Mesendoderm (in vitro differentiated cells): Measurements from ENCODE around the gene DNASE1L3.

Source experiments
- DNase-seq: peaks from one replicate; pipeline ENCODE4 v3.0.0; 2013
- H2AK5ac ChIP-seq: 2 replicates; pipeline ENCODE4 v1.6.1; 2013; ENCODE audit warnings: low read length, inconsistent platforms
- H2BK120ac ChIP-seq: 2 replicates; pipeline ENCODE4 v1.6.1; 2013; ENCODE audit warnings: low read depth, mild to moderate bottlenecking, low read length, moderate library complexity, mixed read lengths
- H2BK15ac ChIP-seq: replicated peaks from 2 replicates; pipeline ENCODE4 v1.6.1; 2013; ENCODE audit warnings: low read depth, mild to moderate bottlenecking, moderate library complexity
- H2BK5ac ChIP-seq: 2 replicates; pipeline ENCODE4 v1.6.1; 2013; ENCODE audit warnings: low read length, inconsistent platforms
- H3K18ac ChIP-seq: 2 replicates; pipeline ENCODE4 v1.6.1; 2013; ENCODE audit warnings: mild to moderate bottlenecking, low read length, mixed read lengths
- H3K23ac ChIP-seq: one replicate; pipeline ENCODE4 v1.6.1; 2013; ENCODE audit warnings: low read length
- H3K27ac ChIP-seq: 2 replicates; pipeline ENCODE4 v1.5.1; 2013; ENCODE audit warnings: low read depth, mild to moderate bottlenecking, inconsistent platforms, low read length, moderate library complexity
- H3K27me3 ChIP-seq: 2 replicates; pipeline ENCODE4 v1.6.1; 2013; ENCODE audit warnings: low read length, control low read depth, mild to moderate bottlenecking, inconsistent platforms; ENCODE audit not compliant: insufficient read depth, poor library complexity
- H3K36me3 ChIP-seq: 2 replicates; pipeline ENCODE4 v1.6.1; 2013; ENCODE audit warnings: low read length, inconsistent platforms; ENCODE audit not compliant: control insufficient read depth, insufficient read depth
- H3K4ac ChIP-seq: one replicate; pipeline ENCODE4 v1.6.1; 2013; ENCODE audit warnings: low read depth, mild to moderate bottlenecking, low read length, moderate library complexity
- H3K4me1 ChIP-seq: 2 replicates; pipeline ENCODE4 v1.6.1; 2013; ENCODE audit warnings: low read depth, low read length, inconsistent platforms; ENCODE audit not compliant: control insufficient read depth
- H3K4me2 ChIP-seq: 2 replicates; pipeline ENCODE4 v1.6.1; 2013; ENCODE audit warnings: low read length
- H3K4me3 ChIP-seq: 2 replicates; pipeline ENCODE4 v1.5.1; 2013; ENCODE audit warnings: mild to moderate bottlenecking, low read length
- H3K56ac ChIP-seq: one replicate; pipeline ENCODE4 v1.6.1; 2013; ENCODE audit warnings: low read length
- H3K79me1 ChIP-seq: 2 replicates; pipeline ENCODE4 v1.6.1; 2013; ENCODE audit warnings: low read length, inconsistent platforms
- H3K79me2 ChIP-seq: 2 replicates; pipeline ENCODE4 v1.6.1; 2013; ENCODE audit warnings: mild to moderate bottlenecking, low read length; ENCODE audit not compliant: control insufficient read depth, insufficient read depth
- H3K9ac ChIP-seq: 2 replicates; pipeline ENCODE4 v1.6.1; 2013; ENCODE audit warnings: low read length, inconsistent platforms
- H4K5ac ChIP-seq: one replicate; pipeline ENCODE4 v1.6.1; 2013; ENCODE audit warnings: low read length
- H4K8ac ChIP-seq: one replicate; pipeline ENCODE4 v1.6.1; 2013; ENCODE audit warnings: low read depth, mild to moderate bottlenecking, control low read depth, low read length, moderate library complexity
- WGBS: extraction: QIAGEN DNeasy Blood & Tissue Kit; methylation state at CpG from one replicate; pipeline ENCODE4 v1.1.7; 2013; ENCODE audit warnings: low lambda C conversion rate, missing lambda C conversion rate; ENCODE audit not compliant: insufficient coverage; ENCODE audit errors: extremely low coverage; 5-methylcytosine and 5-hydroxymethylcytosine counted together

The DNASE1L3 gene

GRCh38 chr3:58193682-58194407 lies 16.9 kb downstream of the DNASE1L3 start:
- Histone ChIP-seq H3K56ac (no peak overlapping the region), H3K27me3 (no peaks in the 10 kb centered on the region), H3K79me1 (no peaks in the 10 kb centered on the region), H4K5ac (no peak overlapping the region), H2BK120ac (no peak overlapping the region), H3K4me2 (no peak overlapping the region), H2BK5ac (no peak overlapping the region), H3K27ac (no peak overlapping the region), H3K36me3 (no peaks in the 10 kb centered on the region), H2BK15ac (no peak overlapping the region), H3K4me1 (no peaks in the 10 kb centered on the region), H3K9ac (no peak overlapping the region), H2AK5ac (no peak overlapping the region), H3K23ac (peak overlapping the region; percentile 85), H3K79me2 (no peaks in the 10 kb centered on the region), H3K4me3 (no peak overlapping the region), H3K18ac (no peak overlapping the region), H3K4ac (no peak overlapping the region), H4K8ac (no peak overlapping the region)
- DNase-seq, result no peak
- WGBS, result 100% methylated on average over 2 of the region's 12 CpGs

- Histone ChIP-seq H2BK15ac (no peak overlapping the region), H3K56ac (no peak overlapping the region), H3K4ac (no peak overlapping the region), H3K27me3 (no peaks in the 10 kb centered on the region), H3K36me3 (no peaks in the 10 kb centered on the region), H3K4me2 (no peak overlapping the region), H4K5ac (no peak overlapping the region), H3K9ac (no peak overlapping the region), H3K79me2 (no peaks in the 10 kb centered on the region), H2BK5ac (no peak overlapping the region), H3K4me1 (no peaks in the 10 kb centered on the region), H3K27ac (no peak overlapping the region), H3K18ac (no peak overlapping the region), H2AK5ac (no peak overlapping the region), H3K4me3 (no peak overlapping the region), H2BK120ac (no peak overlapping the region), H3K79me1 (no peaks in the 10 kb centered on the region), H3K23ac (no peak overlapping the region), H4K8ac (no peak overlapping the region)
- WGBS, result no CpG with 5 or more reads among the region's 5 CpGs
- no peak for DNase-seq
Measured at GRCh38 chr3:58192069-58192468, 18.7 kb downstream of the DNASE1L3 start.

DNA sequence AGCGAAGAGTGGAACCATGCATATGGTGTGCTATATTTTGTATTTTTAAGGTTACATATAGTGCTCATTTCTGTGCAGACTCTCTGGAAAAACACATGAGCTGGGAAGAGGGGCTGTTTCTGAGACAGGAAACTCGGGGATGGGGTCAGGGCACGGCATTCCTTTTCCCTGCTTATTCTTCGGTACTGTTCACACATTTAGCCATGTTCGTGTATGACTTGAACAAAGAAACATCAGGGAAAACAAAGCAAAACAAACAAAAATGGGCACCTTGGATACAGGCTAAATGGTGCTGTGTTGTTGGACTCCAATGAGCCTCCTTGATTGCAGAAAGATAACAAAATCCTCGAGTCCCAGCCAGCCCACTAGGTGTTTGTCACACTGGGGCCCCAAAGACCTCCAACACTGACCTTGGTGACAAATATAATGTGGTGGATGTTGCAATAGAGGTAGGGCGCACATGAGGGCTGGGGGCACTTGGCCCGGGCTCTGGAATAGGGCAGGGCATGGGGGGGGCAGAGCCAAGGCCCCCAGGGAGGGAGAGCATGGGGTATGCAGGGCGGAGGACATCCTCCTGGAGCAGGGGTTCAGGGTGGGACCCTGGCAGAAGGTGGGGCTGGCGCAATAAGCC lies 19.3 kb downstream of the DNASE1L3 start:
- Histone ChIP-seq H3K18ac (no peak overlapping the region), H2BK15ac (no peak overlapping the region), H3K56ac (no peak overlapping the region), H3K4me2 (no peak overlapping the region), H3K36me3 (no peaks in the 10 kb centered on the region), H3K4me3 (no peak overlapping the region), H3K4ac (no peak overlapping the region), H3K23ac (no peak overlapping the region), H2AK5ac (no peak overlapping the region), H3K9ac (no peak overlapping the region), H4K8ac (no peak overlapping the region), H2BK5ac (no peak overlapping the region), H3K79me1 (no peaks in the 10 kb centered on the region), H3K4me1 (no peaks in the 10 kb centered on the region), H3K27ac (no peak overlapping the region), H3K79me2 (no peaks in the 10 kb centered on the region), H4K5ac (no peak overlapping the region), H2BK120ac (no peak overlapping the region), H3K27me3 (no peaks in the 10 kb centered on the region)
- no CpG with 5 or more reads among the region's 10 CpGs for WGBS
- no peak for DNase-seq

DNA sequence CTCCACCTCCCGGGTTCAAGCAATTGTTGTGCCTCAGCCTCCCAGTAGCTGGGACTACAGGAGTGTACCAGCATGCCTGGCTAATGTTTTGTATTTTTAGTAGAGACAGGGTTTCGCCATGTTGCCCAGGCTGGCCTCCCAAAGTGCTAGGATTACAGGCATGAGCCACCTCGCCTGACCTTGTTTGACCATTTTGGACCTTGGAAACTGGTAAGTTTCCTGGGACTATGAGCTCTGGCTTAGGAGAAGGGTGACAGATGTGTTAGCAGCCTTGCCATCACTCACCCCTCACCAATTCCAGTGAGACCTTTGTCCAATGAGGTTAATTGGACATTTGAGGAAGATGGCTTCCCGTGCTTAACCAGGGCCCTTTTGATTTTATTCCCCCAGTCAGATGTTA lies 19.9 kb downstream of the DNASE1L3 start:
- Histone ChIP-seq H2AK5ac (no peak overlapping the region), H3K27ac (no peak overlapping the region), H3K27me3 (no peaks in the 10 kb centered on the region), H3K79me1 (no peaks in the 10 kb centered on the region), H2BK120ac (no peak overlapping the region), H4K5ac (no peak overlapping the region), H3K4me3 (no peak overlapping the region), H2BK15ac (no peak overlapping the region), H3K36me3 (no peaks in the 10 kb centered on the region), H4K8ac (no peak overlapping the region), H3K79me2 (no peaks in the 10 kb centered on the region), H3K56ac (no peak overlapping the region), H3K23ac (no peak overlapping the region), H2BK5ac (no peak overlapping the region), H3K4ac (no peak overlapping the region), H3K4me2 (no peak overlapping the region), H3K4me1 (no peaks in the 10 kb centered on the region), H3K9ac (no peak overlapping the region), H3K18ac (no peak overlapping the region)
- no peak for DNase-seq
- no CpG with 5 or more reads among the region's 4 CpGs for WGBS

DNA sequence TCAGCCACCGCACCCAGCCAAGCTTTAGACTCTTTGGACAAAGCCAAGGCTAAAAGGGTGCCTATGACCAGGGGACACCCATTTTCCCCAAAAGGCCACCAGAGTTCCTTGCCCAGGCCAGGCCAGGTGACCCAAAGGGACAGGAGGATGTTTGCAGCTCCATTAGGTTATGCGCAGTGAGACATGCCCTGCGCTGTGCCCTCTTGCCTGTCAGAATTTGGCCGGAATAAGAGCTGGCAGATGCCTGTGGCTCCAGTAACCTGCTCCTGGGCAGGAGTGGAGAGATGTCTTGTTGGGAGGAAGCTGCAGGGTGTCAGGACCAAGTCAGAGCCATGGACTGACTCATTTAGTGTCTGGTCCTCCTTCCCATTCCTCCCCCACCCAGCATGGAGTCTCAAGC lies 20.5 kb downstream of the DNASE1L3 start:
- H3K9ac ChIP-seq, result no peak overlapping the region
- no peak overlapping the region for H4K5ac ChIP-seq
- no peak overlapping the region for H3K4ac ChIP-seq
- H3K79me2 ChIP-seq, result no peaks in the 10 kb centered on the region
- H3K36me3 ChIP-seq, result no peaks in the 10 kb centered on the region
- no peaks in the 10 kb centered on the region for H3K4me1 ChIP-seq
- no peak overlapping the region for H4K8ac ChIP-seq
- H3K4me2 ChIP-seq, result no peak overlapping the region
- no peak for DNase-seq
- H3K56ac ChIP-seq, result no peak overlapping the region
- no peak overlapping the region for H3K23ac ChIP-seq
- no peak overlapping the region for H3K4me3 ChIP-seq
- H2BK120ac ChIP-seq, result no peak overlapping the region
- no peak overlapping the region for H3K27ac ChIP-seq
- no peaks in the 10 kb centered on the region for H3K79me1 ChIP-seq
- no peak overlapping the region for H2BK5ac ChIP-seq
- WGBS, result no CpG with 5 or more reads among the region's 4 CpGs
- H2AK5ac ChIP-seq, result no peak overlapping the region
- no peak overlapping the region for H3K18ac ChIP-seq
- H2BK15ac ChIP-seq, result no peak overlapping the region
- no peaks in the 10 kb centered on the region for H3K27me3 ChIP-seq

DNA sequence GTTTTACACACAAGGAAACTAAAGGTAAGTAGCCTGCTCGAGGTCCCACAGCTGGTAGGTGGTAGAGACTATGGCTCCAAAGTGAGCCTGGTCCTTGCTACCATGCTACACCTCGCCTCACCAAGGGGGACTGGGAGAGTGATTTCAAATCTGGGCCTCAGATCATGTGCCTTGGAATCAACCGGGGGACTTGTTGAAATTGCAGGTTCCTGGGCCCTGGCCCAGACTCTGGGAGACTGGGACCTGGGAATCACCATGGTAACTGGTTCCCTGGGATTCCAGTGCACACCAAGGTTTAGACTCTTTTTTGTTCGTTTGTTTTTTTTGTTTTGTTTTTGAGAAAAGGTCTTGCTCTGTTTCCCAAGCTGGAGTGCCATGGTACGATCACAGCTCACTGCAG lies 21.1 kb downstream of the DNASE1L3 start:
- Histone ChIP-seq H2AK5ac (no peak overlapping the region), H4K5ac (no peak overlapping the region), H3K4me1 (no peaks in the 10 kb centered on the region), H2BK15ac (no peak overlapping the region), H3K79me2 (no peaks in the 10 kb centered on the region), H3K18ac (no peak overlapping the region), H3K56ac (no peak overlapping the region), H3K36me3 (no peaks in the 10 kb centered on the region), H3K4me2 (no peak overlapping the region), H4K8ac (no peak overlapping the region), H3K4ac (no peak overlapping the region), H2BK5ac (no peak overlapping the region), H3K79me1 (no peaks in the 10 kb centered on the region), H3K27me3 (no peaks in the 10 kb centered on the region), H2BK120ac (no peak overlapping the region), H3K27ac (no peak overlapping the region), H3K4me3 (no peak overlapping the region), H3K23ac (no peak overlapping the region), H3K9ac (no peak overlapping the region)
- WGBS, result no CpG with 5 or more reads among the region's 5 CpGs
- DNase-seq, result no peak
